Fibroblast of skin of left quadriceps (primary cell): ENCODE measurements around the gene ZNF620.
"Not testable (repeated sequence)": the region's sequence is repeated elsewhere in the genome, so short reads cannot be mapped to it uniquely, and the experiment has no call there.

Experiments used
- DNase-seq, 2 experiments: peaks; one replicate each; pipeline ENCODE4 v3.0.0-alpha.2; 2013; ENCODE audit warnings: low read depth in 2 of 2

Gene ZNF620

DNA sequence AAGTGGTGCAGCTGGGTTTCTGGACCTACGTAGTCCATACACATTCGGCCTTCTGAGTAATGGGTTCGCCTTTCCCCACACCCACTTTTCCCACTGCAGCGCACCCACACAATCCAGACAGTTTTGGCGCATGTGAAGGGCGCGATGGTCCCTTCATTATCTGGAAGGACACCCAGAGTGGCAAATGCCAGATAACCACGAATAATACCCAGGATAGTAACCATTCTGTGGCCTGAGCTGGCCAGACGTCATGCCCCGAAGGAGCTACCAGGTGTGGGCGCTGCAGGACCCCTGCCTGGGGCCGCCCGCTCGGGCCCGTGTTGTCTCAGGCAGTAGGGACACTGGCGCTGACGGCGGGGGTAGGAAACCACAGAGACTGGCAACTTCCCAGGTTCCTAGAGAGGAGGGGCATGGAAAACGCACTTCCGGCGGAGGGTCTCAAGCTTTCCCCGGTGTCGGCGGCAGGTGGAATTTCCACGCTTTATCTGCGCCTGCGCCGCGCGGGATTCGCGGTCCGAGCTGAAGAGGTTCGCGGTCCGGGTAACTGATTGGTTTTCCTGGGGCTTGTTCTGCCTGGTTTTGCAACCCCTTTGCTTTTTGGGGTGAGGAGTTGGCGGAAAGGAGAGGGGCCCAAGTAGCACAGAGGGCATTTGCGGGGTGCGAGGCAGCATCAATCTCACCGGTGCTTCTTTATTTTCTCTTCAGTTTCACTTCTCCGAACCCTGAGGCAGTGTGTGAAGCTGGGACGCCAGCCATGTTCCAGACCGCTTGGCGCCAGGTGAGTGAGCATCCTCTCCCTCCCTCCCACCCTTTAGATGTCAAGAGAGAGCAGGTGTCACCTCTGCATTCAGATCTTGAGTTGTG, at the start of gene ZNF620:
Gene ZNF620 (plus strand): TSS at position 441 of the 864 bp plus-strand sequence. CDS start 314 bp downstream, at position 755.
- DNase-seq: peak in 1 of 2 experiments; percentile 12

- no peak for DNase-seq
These were observed 49.4 kb upstream of the ZNF620 start for GRCh38 chr3:40456279-40456939.

DNA sequence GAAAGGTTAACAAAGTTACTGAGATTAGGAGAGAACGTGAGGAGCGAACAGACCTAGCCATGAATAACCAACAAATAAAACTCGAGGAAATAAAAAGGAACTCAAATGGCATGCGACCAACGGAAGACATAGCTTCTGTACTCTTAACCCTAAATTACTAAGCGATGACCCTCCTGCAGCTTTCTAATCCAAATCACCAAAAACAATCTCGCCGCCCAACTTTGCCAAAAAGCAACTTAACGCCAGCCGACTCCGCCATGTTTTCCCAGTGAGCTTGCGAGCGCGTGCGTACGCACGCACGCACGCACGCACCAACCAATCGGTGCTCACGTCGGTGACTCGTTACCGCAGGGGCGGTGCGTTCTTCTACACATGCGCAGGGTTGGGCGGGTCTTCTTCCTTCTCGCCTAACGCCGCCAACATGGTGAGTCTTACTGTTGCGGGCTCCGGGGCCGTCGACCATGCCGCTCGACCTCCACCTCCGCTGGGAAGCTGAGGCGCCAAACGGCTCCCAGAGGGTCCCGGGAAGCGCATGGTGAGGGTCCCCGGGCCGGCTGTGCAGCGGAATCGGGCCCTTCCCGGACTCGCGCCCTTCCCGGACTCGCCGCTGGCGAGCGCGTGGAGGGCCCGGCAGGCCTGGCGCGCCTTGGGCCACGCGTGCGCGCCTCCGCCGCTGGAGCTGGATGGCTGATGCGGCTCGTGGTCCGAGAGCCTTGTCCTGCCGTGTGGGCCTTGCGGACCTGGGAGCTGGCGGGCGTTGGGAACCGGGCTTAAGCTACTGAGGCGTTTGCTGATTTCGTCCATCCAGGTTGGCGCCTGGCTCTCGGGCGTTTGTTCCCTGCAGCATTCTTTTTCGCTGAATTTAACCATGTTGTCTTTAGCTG, 48.7 kb upstream of the ZNF620 start, which contains the start of gene RPL14:
Gene RPL14 (plus strand): TSS at position 400 of the 884 bp plus-strand sequence. CDS start 133 bp downstream, at position 533.
- DNase-seq: peak; percentile 91

DNA sequence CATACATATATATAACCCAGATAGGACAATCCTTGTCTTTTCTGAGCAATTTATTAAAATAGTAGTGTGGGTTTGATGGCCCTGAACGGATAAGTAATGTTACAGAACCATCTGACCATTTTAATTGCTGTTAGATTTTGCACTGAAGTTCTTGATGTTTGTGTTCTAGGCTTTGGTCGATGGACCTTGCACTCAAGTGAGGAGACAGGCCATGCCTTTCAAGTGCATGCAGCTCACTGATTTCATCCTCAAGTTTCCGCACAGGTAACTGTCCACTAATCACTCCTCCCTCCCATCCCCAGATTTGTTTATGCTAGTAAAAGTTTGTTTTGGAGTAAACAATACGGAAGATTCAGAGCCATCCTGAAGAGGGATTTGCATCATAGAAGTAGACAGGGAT, 47.4 kb upstream of the ZNF620 start:
- no peak for DNase-seq

DNA sequence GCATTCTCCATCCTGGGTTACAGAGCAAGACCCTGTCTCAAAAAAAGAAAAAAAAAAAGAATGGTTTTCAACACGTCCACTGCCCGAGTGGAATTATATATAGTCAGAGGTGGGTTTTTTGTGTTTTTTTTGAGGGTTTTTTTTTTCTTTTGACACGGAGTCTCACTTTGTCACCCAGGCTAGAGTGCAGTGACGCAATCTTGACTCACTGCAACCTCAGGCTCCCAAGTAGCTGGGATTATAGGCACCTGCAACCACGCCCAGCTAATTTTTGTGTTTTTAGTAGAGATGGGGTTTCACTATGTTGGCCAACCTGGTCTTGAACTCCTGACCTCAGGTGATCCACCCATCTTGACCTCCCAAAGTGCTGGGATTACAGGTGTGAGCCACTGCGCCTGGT, 45.4 kb upstream of the ZNF620 start:
- not testable (repeated sequence) for DNase-seq

DNA sequence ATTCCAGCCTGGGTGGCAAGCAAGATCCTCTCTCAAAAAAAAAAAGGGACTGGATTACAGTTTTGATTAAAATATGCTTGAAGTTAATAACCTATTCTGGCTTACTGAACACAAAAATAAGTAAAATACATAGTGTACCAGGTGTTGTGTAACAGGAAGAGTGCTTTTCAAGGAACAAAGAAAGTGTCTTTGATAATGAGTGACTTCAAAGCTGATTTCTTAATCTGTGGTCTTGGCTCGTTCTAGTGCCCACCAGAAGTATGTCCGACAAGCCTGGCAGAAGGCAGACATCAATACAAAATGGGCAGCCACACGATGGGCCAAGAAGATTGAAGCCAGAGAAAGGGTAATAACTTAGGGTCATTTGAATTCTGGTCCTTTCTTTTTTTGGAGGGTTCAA, 44.7 kb upstream of the ZNF620 start:
- DNase-seq: no peak

- not testable (repeated sequence) for DNase-seq
These were observed 43.0 kb upstream of the ZNF620 start for GRCh38 chr3:40462838-40463237.

GRCh38 chr3:40463579-40463978, 42.3 kb upstream of the ZNF620 start:
- no peak for DNase-seq

- no peak for DNase-seq
These were observed 41.3 kb upstream of the ZNF620 start for GRCh38 chr3:40464339-40465110.

- DNase-seq: no peak
These were observed 40.8 kb upstream of the ZNF620 start for GRCh38 chr3:40465111-40465407.

GRCh38 chr3:40465456-40465855, 40.4 kb upstream of the ZNF620 start:
- DNase-seq: no peak

DNA sequence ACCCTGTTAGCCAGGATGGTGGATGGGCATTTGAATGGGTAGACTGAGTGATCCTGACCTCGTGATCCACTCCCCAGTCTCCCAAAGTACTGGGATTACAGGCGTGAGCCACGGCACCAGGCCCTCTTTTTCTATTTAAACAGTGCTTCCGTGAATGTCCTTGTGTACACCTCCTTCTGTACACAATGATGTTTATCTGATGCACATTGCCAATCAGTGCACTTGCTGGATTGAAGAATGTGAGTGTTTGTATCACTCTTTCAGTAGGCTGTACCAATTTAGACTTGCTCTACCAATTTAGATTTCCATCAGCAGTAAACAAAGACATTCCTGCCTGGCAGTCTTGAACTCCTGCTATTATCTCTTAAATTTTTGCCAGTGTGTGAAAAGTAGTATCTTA, 37.8 kb upstream of the ZNF620 start:
- no peak for DNase-seq

GRCh38 chr3:40470701-40471100, 35.1 kb upstream of the ZNF620 start:
- no peak for DNase-seq

GRCh38 chr3:40476478-40477470, 29.1 kb upstream of the ZNF620 start, which contains the start of gene ZNF619:
ZNF619 (plus strand) TSS chr3:40477122; CDS start chr3:40477980, 858 bp downstream.
- DNase-seq: peak; percentile 48 to 53

DNA sequence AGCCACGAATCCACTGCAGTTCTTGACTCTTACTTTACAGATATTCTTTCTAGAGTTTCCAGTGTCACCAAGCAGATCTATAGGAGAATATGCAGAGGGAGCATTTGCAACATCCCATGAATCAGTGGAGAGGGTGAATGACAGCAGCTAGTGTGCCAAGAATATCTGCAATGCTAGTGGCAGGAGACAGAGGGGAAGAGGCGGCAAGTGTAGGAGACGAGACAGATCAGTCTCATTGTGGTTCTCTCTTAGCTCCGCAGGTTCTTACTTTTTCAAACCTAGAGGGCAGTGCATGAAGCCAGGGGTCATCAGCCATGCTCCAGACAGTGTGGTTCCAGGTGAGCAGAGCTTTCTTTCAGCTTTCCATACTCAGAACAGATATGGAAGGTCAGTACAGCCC, 28.2 kb upstream of the ZNF620 start:
- DNase-seq: no peak

DNA sequence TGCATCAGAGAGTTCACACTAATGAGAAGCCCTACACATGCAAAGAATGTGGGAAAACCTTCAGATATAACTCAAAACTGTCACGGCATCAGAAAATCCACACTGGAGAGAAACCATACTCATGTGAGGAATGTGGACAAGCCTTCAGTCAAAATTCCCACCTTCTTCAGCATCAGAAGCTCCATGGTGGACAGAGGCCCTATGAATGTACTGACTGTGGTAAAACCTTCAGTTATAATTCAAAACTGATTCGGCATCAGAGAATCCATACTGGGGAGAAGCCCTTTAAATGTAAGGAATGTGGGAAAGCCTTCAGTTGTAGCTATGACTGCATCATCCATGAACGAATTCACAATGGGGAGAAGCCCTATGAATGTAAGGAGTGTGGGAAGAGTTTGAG, 18.7 kb upstream of the ZNF620 start:
- DNase-seq: no peak

DNA sequence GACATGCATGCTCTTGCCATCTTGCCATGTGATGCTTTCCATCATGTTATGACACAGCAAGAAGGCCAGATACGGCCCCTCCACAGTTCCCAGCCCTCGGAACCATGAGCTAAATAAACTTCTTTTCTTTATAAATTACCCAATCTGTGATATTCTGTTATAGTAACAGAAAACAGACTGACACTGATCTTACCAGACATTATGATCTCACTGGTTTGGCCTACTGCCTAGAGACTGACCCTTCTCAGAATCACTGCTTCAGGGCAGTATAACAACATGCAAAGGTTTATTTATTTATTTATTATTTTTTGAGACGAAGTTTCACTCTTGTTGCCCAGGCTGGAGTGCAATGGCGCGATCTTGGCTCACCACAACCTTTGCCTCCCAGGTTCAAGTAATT, 14.9 kb upstream of the ZNF620 start:
- DNase-seq: no peak

- no peak for DNase-seq
These were observed 11.1 kb upstream of the ZNF620 start for GRCh38 chr3:40494698-40495097.

DNA sequence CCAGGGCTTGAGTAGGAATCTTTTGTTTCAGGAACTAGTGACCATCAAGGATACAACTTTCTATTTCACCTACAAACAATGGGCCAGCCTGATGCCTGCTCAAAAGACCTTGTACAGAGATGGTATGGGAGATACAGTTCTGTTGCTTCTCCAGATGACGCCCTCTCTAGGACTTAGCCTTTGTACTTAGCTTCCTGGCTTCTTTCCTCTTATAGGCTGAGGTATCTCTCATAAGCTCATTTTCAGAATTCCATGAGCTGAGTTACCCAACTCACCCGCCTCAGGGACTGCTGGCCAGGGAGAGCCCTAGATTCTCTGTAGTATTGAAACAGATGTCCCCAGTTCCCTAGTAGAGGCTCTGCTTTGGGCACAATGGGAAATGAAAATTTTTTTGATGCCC, 8.6 kb upstream of the ZNF620 start:
- no peak for DNase-seq

DNA sequence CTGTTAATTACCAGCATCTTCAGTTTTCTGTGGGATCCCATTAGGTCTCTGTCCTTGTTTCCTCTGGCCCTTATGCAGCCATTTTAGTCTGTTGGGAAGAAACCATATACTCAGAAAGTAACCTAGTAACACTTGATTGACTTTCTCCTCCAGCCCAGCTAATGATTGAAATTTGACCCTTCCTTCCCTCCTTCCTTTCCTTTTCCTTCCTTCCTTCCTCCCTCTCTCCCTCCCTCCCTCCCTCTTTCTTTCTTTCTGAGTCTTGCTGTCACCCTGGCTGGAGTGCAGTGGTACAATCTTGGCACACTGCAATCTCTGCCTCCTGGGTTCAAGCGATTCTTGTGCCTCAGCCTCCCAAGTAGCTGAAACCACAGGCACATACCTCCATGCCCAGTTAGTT, 5.9 kb upstream of the ZNF620 start:
- DNase-seq: no peak
